Fibroblast of lung (primary cell): ENCODE results near the gene TBC1D19.

ENCODE experiments used
- CTCF ChIP-seq, 2 donors: IDR thresholded peaks in 1 of 2; conservative IDR thresholded peaks in 1 of 2; 1 replicate in 1 of 2; 2 replicates in 1 of 2; pipeline ENCODE4 v1.5.1; 2011 to 2012; ENCODE audit warnings: low read length in 2 of 2, control low read depth in 1 of 2, inconsistent platforms in 1 of 2, low read depth in 1 of 2, mild to moderate bottlenecking in 1 of 2
- EZH2 ChIP-seq: IDR thresholded peaks from 2 replicates; pipeline ENCODE4 v1.5.1; 2012; ENCODE audit warnings: low read length, control low read depth, mild to moderate bottlenecking; ENCODE audit errors: missing control alignments

GRCh38 chr4:26786916-26787315 lies 203.0 kb downstream of the TBC1D19 start:
- no peak for TF ChIP-seq CTCF (conservative IDR thresholded peaks at IDR 0.05 in 1 of 2, IDR thresholded peaks at IDR 0.05 in 1 of 2; ENCODE audit: low read depth in 1 of 2, low read length in 2 of 2)
- TF ChIP-seq EZH2 = no peak
